Caco-2 (cell line): ENCODE measurements around the gene DDI1. TPM values are rescaled to one million over a fixed set of nuclear protein-coding genes. Genes with fewer than 3 reads are reported as not detected.

Experiments
- BruUV-seq: library from RNA; stranded (reverse); fragments of 400-500 nt; replicated peaks from 2 replicates; lab custom pipeline; 2021; lab: Mats Ljungman, UMichigan
- CTCF ChIA-PET: fragments of 300-600 bp; sonication (Branson Sonifier 250); formaldehyde crosslinking; loops from one replicate; lab custom pipeline; 2022; ENCODE audit warnings: antibody characterized with exemption; lab: Charles Lee
- POLR2A ChIA-PET: fragments of 300-600 bp; sonication (Branson Sonifier 250); formaldehyde crosslinking; loops from one replicate; lab custom pipeline; 2022; ENCODE audit warnings: antibody characterized with exemption; lab: Charles Lee
- DNase-seq, 2 experiments: peaks; one replicate each; pipeline versions ENCODE4 v3.0.0 to v3.0.0-alpha.2; 2020 to 2022
- H3K27me3 ChIP-seq: replicated peaks from 2 replicates; pipeline ENCODE4 v1.6.0; 2011; ENCODE audit warnings: low read length; ENCODE audit not compliant: control insufficient read depth, insufficient read depth
- H3K36me3 ChIP-seq: 2 replicates; pipeline ENCODE4 v1.5.1; 2011; ENCODE audit warnings: low read length; ENCODE audit not compliant: control insufficient read depth, insufficient read depth
- H3K4me1 ChIP-seq: fragments of 250-450 bp; sonication (Bioruptor Pico); 2 replicates; pipeline ENCODE4 v1.5.1; 2020; ENCODE audit warnings: mild to moderate bottlenecking
- H3K4me3 ChIP-seq: 2 replicates; pipeline ENCODE4 v1.5.1; 2011; ENCODE audit warnings: low read depth, mild to moderate bottlenecking, control low read depth, low read length
- H3K9me3 ChIP-seq: fragments of 250-450 bp; sonication (Bioruptor Pico); 2 replicates; pipeline ENCODE4 v1.5.1; 2020; ENCODE audit warnings: mild to moderate bottlenecking, moderate library complexity
- H3K27ac Mint-ChIP-seq: one replicate; pipeline ENCODE4 v1.8.0; 2022; ENCODE audit warnings: mixed read lengths; ENCODE audit not compliant: unreplicated experiment
- H3K27me3 Mint-ChIP-seq: one replicate; pipeline ENCODE4 v1.8.0; 2022; ENCODE audit warnings: mixed read lengths; ENCODE audit not compliant: insufficient read depth, unreplicated experiment
- H3K36me3 Mint-ChIP-seq: one replicate; pipeline ENCODE4 v1.8.0; 2022; ENCODE audit warnings: mild to moderate bottlenecking, mixed read lengths; ENCODE audit not compliant: insufficient read depth, unreplicated experiment
- H3K4me1 Mint-ChIP-seq: one replicate; pipeline ENCODE4 v1.8.0; 2022; ENCODE audit warnings: low read depth, mixed read lengths; ENCODE audit not compliant: unreplicated experiment
- H3K4me3 Mint-ChIP-seq: one replicate; pipeline ENCODE4 v1.8.0; 2022; ENCODE audit warnings: mild to moderate bottlenecking, moderate library complexity, mixed read lengths; ENCODE audit not compliant: unreplicated experiment
- H3K9me3 Mint-ChIP-seq: one replicate; pipeline ENCODE4 v1.8.0; 2022; ENCODE audit warnings: mixed read lengths; ENCODE audit not compliant: unreplicated experiment
- intact Hi-C: fragments of 100-400 bp; cut with micrococcal nuclease; formaldehyde crosslinking; loops from one replicate; pipeline ENCODE4 v1.10.0; 2022; ENCODE audit not compliant: unreplicated experiment
- total RNA-seq: library from RNA; stranded (reverse); gene quantifications from 2 replicates; pipeline ENCODE4 v1.2.3, GENCODE V29; 2022
- TF ChIP-seq, protein P1 (sequence below), 2 experiments: fragments of 200-600 bp in 1 of 2; IDR thresholded peaks; 1 replicate in 1 of 2; 2 replicates in 1 of 2; pipeline versions ENCODE4 v1.5.1 to v1.8.0; 2011 to 2022; ENCODE audit warnings: antibody characterized with exemption in 1 of 2, control low read depth in 1 of 2, inconsistent platforms in 1 of 2, low read depth in 1 of 2, low read length in 1 of 2, mild to moderate bottlenecking in 1 of 2, moderate library complexity in 1 of 2; ENCODE audit not compliant: insufficient read depth in 1 of 2, severe bottlenecking in 1 of 2, unreplicated experiment in 1 of 2

The DDI1 gene
- total RNA-seq, 1 experiment from 2014 or later: not detected

DNA sequence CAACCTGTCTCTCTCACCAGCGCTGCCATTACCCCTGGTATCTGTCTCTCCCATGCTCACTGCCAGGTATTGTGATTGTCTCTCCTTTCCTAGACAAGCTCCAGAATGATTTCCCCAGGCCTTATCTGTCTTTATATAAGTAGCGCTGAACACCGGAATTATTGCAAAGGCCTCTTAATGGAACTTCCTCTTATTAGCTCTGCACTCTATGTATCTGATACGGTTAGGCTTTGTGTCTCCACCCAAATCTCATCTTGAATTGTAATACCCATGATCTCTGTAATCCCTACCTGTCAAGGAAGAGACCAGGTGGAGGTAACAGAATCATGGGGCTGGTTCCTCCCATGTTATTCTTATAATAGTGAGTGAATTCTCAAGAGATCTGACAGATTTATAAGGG, 39.3 kb downstream of the DDI1 start:
- no TSS peak for BruUV-seq
- intact Hi-C loops: no loop called here
- Mint-ChIP-seq H3K36me3 (no peaks in the 10 kb centered on the region), H3K27me3 (peaks cover 4% of the 10 kb centered on the region), H3K4me3 (no peak overlapping the region), H3K4me1 (no peaks in the 10 kb centered on the region), H3K27ac (no peak overlapping the region), H3K9me3 (no peaks in the 10 kb centered on the region)
- Histone ChIP-seq H3K9me3 (no peaks in the 10 kb centered on the region), H3K4me3 (no peak overlapping the region), H3K27me3 (no peaks in the 10 kb centered on the region; the same call in 1 of the 2 replicates), H3K4me1 (0 out of 2 replicates have a peak, but pooled peaks cover 4% of the 10 kb centered on the region), H3K36me3 (no peaks in the 10 kb centered on the region)
- TF ChIP-seq, protein P1, sequence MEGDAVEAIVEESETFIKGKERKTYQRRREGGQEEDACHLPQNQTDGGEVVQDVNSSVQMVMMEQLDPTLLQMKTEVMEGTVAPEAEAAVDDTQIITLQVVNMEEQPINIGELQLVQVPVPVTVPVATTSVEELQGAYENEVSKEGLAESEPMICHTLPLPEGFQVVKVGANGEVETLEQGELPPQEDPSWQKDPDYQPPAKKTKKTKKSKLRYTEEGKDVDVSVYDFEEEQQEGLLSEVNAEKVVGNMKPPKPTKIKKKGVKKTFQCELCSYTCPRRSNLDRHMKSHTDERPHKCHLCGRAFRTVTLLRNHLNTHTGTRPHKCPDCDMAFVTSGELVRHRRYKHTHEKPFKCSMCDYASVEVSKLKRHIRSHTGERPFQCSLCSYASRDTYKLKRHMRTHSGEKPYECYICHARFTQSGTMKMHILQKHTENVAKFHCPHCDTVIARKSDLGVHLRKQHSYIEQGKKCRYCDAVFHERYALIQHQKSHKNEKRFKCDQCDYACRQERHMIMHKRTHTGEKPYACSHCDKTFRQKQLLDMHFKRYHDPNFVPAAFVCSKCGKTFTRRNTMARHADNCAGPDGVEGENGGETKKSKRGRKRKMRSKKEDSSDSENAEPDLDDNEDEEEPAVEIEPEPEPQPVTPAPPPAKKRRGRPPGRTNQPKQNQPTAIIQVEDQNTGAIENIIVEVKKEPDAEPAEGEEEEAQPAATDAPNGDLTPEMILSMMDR (IDR thresholded peaks at IDR 0.05; ENCODE audit: insufficient read depth in 1 of 2, low read depth in 1 of 2, low read length in 1 of 2, severe bottlenecking in 1 of 2, unreplicated experiment in 1 of 2): no peak
- POLR2A ChIA-PET: no interaction called here
- CTCF ChIA-PET: interaction anchor here (1.0 kb wide), 1 partner anchor 393 kb away, joined by 3 read pairs; no protein-coding TSS in a partner anchor
- no peak for DNase-seq

DNA sequence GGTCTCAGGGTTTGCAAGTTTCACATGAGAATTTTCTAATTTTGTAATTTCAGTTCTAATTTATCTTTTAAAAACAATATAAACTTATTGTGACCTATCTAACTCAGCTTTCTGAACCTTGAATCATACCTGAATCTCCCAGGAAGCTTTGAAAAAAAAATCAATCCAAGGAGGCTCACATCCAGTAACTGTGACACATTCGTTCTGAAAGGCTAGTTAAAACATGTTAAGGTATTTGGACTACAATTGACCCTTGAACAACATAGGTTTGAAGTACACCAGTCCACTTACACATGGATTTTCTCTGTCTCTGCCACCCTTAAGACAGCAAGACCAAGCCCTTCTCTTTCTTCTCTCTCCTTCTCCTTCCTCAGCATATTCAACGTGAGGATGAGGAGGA, 40.0 kb downstream of the DDI1 start:
- TF ChIP-seq, protein P1 (IDR thresholded peaks at IDR 0.05; ENCODE audit: insufficient read depth in 1 of 2, low read depth in 1 of 2, low read length in 1 of 2, severe bottlenecking in 1 of 2, unreplicated experiment in 1 of 2): no peak
- no TSS peak for BruUV-seq
- peaks cover 4% of the 10 kb centered on the region for H3K27me3 Mint-ChIP-seq
- no peak for DNase-seq
- H3K27ac Mint-ChIP-seq: no peak overlapping the region
- H3K9me3 Mint-ChIP-seq: no peaks in the 10 kb centered on the region
- Histone ChIP-seq H3K36me3 (no peaks in the 10 kb centered on the region), H3K4me1 (0 out of 2 replicates have a peak, but pooled peaks cover 4% of the 10 kb centered on the region), H3K27me3 (no peaks in the 10 kb centered on the region; the same call in 1 of the 2 replicates), H3K9me3 (no peaks in the 10 kb centered on the region), H3K4me3 (no peak overlapping the region)
- ChIA-PET POLR2A (no interaction called here), CTCF (no interaction called here)
- intact Hi-C loops: no loop called here
- no peaks in the 10 kb centered on the region for H3K36me3 Mint-ChIP-seq
- no peaks in the 10 kb centered on the region for H3K4me1 Mint-ChIP-seq
- no peak overlapping the region for H3K4me3 Mint-ChIP-seq

DNA sequence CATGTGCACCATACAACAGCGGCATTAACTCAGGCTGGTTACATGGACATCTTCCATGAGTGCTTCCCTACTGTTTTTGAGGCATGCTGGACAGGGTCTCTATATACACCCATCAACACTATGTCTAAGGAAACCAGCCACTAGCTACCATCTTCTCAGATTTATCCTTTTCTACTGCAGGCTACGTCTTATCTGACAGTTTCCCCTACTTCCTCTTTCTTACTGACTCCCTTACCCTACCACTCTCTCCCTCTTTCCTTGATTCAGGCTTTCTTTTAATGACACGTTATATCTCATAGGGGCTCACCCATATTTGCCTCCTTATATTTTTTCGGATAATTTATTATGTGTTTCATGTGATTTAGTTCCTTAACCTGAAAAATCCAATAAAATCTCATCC, 41.8 kb downstream of the DDI1 start:
- BruUV-seq: no TSS peak
- Mint-ChIP-seq H3K4me3 (no peak overlapping the region), H3K27me3 (peaks cover 7% of the 10 kb centered on the region), H3K9me3 (no peaks in the 10 kb centered on the region), H3K4me1 (no peaks in the 10 kb centered on the region), H3K27ac (no peak overlapping the region), H3K36me3 (no peaks in the 10 kb centered on the region)
- DNase-seq: no peak
- TF ChIP-seq, protein P1 (IDR thresholded peaks at IDR 0.05; ENCODE audit: insufficient read depth in 1 of 2, low read depth in 1 of 2, low read length in 1 of 2, severe bottlenecking in 1 of 2, unreplicated experiment in 1 of 2): no peak
- H3K36me3 ChIP-seq: no peaks in the 10 kb centered on the region
- H3K9me3 ChIP-seq: no peaks in the 10 kb centered on the region
- H3K4me3 ChIP-seq: no peak overlapping the region
- POLR2A ChIA-PET: no interaction called here
- intact Hi-C loops: no loop called here
- CTCF ChIA-PET: no interaction called here
- 0 out of 2 replicates have a peak, but pooled peaks cover 4% of the 10 kb centered on the region for H3K4me1 ChIP-seq
- H3K27me3 ChIP-seq: no peaks in the 10 kb centered on the region; the same call in 1 of the 2 replicates
